GM21717 (cell line): ENCODE data around the gene TBRG4.

Experiments
- ATAC-seq: cut with Tn5 transposase; IDR thresholded peaks from one replicate; pipeline ENCODE4 v1.9.1; 2021; ENCODE audit warnings: mild to moderate bottlenecking, moderate library complexity; ENCODE audit not compliant: unreplicated experiment

The TBRG4 gene

GRCh38 chr7:45092931-45093235, 18.6 kb downstream of the TBRG4 start:
- ATAC-seq, result no peak

- ATAC-seq, result no peak
Measured at GRCh38 chr7:45092100-45092930, 19.2 kb downstream of the TBRG4 start.

- ATAC-seq, result no peak
Measured at GRCh38 chr7:45089341-45089891, 22.1 kb downstream of the TBRG4 start.

- ATAC-seq, result no peak
Measured at GRCh38 chr7:45088821-45089340, 22.6 kb downstream of the TBRG4 start, which contains the start of gene NACAD. NACAD (minus strand) TSS chr7:45088969; CDS start chr7:45088894, 75 bp downstream.

GRCh38 chr7:45088146-45088701, 23.3 kb downstream of the TBRG4 start:
- no peak for ATAC-seq

- ATAC-seq, result no peak
Measured at GRCh38 chr7:45087301-45088145, 24.0 kb downstream of the TBRG4 start.

GRCh38 chr7:45086331-45087065, 25.0 kb downstream of the TBRG4 start:
- no peak for ATAC-seq

- no peak for ATAC-seq
Measured at GRCh38 chr7:45085619-45086200, 25.8 kb downstream of the TBRG4 start.

- no peak for ATAC-seq
Measured at GRCh38 chr7:45084901-45085618, 26.4 kb downstream of the TBRG4 start.

- no peak for ATAC-seq
Measured at GRCh38 chr7:45084336-45084735, 27.2 kb downstream of the TBRG4 start.

- ATAC-seq, result no peak
Measured at GRCh38 chr7:45082831-45083331, 28.6 kb downstream of the TBRG4 start.

GRCh38 chr7:45082031-45082830, 29.3 kb downstream of the TBRG4 start:
- no peak for ATAC-seq

GRCh38 chr7:45081670-45081974, 29.9 kb downstream of the TBRG4 start:
- no peak for ATAC-seq

- no peak for ATAC-seq
Measured at GRCh38 chr7:45080958-45081669, 30.4 kb downstream of the TBRG4 start.

GRCh38 chr7:45080265-45080957, 31.1 kb downstream of the TBRG4 start:
- no peak for ATAC-seq

- no peak for ATAC-seq
Measured at GRCh38 chr7:45078125-45078681, 33.3 kb downstream of the TBRG4 start.

- ATAC-seq, result no peak
Measured at GRCh38 chr7:45077579-45077978, 33.9 kb downstream of the TBRG4 start.
